SU-DHL-6 (cell line): Measurements from ENCODE around the gene KRTAP17-1.
"Not testable (repeated sequence)": the region's sequence is repeated elsewhere in the genome, so short reads cannot be mapped to it uniquely, and the experiment has no call there.

Source experiments
- EZH2phosphoT487 ChIP-seq: fragments of 200-600 bp; sonication (generic), shearing (Covaris generic); conservative IDR thresholded peaks from 2 replicates; pipeline ENCODE4 v1.6.1; 2018; ENCODE audit warnings: mild to moderate bottlenecking, antibody characterized with exemption, low read length, moderate library complexity, mixed read lengths
- TF ChIP-seq, protein P1 (sequence below): fragments of 200-600 bp; sonication (generic); IDR thresholded peaks from one replicate; pipeline ENCODE4 v1.5.1; 2017; ENCODE audit warnings: antibody characterized with exemption, mild to moderate bottlenecking, low read length, moderate library complexity; ENCODE audit not compliant: insufficient read depth, poor library complexity, severe bottlenecking

DNA sequence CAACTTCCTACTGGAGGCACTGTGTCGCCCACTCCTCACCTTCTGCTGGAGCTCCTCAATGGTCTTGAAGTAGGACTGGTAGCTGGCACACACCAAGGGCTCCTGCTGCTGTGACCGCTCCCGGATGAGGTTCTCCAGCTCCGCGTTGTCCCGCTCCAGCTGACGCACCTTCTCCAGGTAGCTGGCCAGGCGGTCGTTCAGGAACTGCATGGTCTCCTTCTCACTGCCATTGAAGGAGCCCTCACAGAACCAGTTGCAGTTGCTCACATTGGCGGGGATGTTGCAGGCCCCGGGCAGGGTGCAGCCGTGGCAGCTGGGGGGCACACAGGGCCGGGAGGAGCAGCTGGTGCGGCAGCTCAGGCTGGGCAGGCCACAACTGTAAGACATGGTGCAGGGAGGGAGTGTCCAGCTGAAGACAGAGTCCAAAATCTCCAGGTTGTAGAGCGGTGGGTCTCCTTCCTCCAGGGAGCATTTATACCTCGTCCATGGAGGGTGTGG, 34.9 kb upstream of the KRTAP17-1 start, which contains the start of gene KRT33A:
- TF ChIP-seq, protein P1, sequence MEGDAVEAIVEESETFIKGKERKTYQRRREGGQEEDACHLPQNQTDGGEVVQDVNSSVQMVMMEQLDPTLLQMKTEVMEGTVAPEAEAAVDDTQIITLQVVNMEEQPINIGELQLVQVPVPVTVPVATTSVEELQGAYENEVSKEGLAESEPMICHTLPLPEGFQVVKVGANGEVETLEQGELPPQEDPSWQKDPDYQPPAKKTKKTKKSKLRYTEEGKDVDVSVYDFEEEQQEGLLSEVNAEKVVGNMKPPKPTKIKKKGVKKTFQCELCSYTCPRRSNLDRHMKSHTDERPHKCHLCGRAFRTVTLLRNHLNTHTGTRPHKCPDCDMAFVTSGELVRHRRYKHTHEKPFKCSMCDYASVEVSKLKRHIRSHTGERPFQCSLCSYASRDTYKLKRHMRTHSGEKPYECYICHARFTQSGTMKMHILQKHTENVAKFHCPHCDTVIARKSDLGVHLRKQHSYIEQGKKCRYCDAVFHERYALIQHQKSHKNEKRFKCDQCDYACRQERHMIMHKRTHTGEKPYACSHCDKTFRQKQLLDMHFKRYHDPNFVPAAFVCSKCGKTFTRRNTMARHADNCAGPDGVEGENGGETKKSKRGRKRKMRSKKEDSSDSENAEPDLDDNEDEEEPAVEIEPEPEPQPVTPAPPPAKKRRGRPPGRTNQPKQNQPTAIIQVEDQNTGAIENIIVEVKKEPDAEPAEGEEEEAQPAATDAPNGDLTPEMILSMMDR, result not testable (repeated sequence)
- TF ChIP-seq EZH2phosphoT487, result not testable (repeated sequence)
